Retinal pigment epithelial cell (primary cell): Measurements from ENCODE around the gene PAPOLB.

Experiments
- DNase-seq: peaks from one replicate; pipeline ENCODE4 v3.0.0-alpha.2; 2010; ENCODE audit warnings: low read depth
- H3K4me3 ChIP-seq: 2 replicates; pipeline ENCODE4 v1.5.1; 2011; ENCODE audit warnings: mild to moderate bottlenecking, low read length, control low read depth, moderate library complexity
- TF ChIP-seq, protein P1 (sequence below): conservative IDR thresholded peaks from 2 replicates; pipeline ENCODE4 v1.5.1; 2011; ENCODE audit warnings: low read depth, low read length, control low read depth, inconsistent platforms

PAPOLB gene

DNA sequence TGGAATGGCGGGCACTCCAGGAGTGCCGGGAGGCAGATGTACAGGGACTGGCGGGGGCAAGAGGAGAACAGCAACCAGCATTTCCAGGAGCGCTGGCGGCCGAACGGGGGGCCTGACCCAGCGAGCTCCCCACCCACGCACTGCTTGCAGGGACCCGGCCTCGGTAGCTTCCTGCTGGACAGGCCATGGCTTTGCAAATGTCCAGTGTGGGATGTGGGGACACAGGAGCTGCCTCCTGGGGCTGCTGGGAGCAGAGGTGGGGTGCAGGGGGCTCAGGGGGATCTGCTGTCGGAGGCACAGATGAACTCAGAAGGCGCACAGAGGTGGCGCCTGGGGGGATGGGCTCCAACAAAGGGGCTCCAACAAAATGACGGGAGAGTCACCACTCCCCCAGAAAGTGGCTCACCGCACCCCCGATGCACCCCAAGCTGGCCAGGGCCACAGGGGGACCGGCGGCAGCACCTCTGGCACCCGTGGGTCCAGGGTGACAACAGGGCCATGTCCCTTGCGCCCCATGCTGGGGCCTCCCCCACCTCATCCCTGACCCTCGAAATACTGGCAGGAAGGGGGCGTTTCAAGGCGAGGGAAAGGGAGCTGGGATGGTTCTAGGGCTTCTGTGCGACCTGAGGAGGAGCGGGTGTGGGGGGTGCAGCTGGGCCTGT is 45.3 kb downstream of the PAPOLB start:
- no peak for DNase-seq
- TF ChIP-seq, protein P1, sequence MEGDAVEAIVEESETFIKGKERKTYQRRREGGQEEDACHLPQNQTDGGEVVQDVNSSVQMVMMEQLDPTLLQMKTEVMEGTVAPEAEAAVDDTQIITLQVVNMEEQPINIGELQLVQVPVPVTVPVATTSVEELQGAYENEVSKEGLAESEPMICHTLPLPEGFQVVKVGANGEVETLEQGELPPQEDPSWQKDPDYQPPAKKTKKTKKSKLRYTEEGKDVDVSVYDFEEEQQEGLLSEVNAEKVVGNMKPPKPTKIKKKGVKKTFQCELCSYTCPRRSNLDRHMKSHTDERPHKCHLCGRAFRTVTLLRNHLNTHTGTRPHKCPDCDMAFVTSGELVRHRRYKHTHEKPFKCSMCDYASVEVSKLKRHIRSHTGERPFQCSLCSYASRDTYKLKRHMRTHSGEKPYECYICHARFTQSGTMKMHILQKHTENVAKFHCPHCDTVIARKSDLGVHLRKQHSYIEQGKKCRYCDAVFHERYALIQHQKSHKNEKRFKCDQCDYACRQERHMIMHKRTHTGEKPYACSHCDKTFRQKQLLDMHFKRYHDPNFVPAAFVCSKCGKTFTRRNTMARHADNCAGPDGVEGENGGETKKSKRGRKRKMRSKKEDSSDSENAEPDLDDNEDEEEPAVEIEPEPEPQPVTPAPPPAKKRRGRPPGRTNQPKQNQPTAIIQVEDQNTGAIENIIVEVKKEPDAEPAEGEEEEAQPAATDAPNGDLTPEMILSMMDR = no peak
- no peak overlapping the region for H3K4me3 ChIP-seq

DNA sequence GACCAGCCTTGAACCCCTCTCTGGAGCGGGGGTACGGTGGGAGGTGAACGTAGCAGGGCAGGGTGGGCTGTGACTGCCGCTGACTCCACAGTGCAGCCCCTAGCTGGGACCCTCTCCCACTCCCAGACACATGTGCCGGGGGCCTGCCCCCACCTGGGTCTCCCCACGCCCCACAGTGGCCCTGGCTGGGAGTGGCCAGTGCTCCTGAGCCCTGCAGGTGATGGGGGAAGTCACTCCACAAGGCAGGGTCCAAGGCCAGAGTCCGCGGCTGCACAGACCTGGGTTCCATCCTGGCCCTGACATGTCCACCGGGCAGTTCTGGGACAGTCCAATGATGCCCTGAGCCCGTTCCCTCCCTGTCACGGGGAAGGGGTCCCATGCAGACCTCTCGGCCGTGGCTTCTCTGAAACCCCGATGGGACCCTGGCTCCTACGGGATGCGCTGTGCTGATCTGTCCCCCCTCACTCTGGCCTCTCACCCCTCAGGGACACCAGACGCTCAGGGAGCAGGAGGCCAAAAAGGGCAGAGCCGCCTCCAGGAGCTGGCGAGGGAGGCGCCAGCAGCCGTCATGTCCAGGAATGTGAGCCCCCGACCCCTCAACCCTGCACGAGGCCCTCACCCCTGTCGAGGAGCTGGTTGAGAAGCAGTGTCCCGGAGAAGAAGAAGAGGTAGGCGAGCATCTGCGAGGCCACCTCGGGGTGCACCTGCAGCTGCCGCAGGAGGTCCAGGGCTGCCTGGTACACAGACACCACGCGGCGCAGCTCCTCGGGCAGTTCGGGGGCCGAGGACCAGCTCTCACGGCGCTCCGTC is 46.0 kb downstream of the PAPOLB start:
- H3K4me3 ChIP-seq = no peak overlapping the region
- DNase-seq = no peak
- TF ChIP-seq, protein P1 = no peak

DNA sequence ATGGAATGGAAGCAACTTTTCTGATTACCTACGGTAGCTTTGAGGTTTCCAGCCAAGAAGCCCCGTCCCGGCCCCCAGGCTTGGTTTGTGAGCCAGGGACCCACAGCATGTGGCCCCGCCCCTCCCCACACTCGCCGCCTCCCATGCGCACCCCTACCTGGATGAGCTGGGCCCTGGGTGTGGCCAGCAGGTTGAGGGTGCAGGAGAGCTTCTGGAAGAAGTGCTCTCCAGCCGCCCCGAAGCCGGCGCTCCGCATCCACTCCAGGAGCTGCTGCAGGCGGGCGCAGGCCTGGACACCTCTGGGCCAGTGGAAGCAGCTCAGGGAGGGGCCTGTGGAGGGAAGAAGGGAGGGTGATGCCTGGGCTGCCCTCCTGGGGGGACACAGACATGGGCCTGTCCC is 46.7 kb downstream of the PAPOLB start:
- H3K4me3 ChIP-seq = no peak overlapping the region
- DNase-seq = no peak
- TF ChIP-seq, protein P1 = no peak

DNA sequence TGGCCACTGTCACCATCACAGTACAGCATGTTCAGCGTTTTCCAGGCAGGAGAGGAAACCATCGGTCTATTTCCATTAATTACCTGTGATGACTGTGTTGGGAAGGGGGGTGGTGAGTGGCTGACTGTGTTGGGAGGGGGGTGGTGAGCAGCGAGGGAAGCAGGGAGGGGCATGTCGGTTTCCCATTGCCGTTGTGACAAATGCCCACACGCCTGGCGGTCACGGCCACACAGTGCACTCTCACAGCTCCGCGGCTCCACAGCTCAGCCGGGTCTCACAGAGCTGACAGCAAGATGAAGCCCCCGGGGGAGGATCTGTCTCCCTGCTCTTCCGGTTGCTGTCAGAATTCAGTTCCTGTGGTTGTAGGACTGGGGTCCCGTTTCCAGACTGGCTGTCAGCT is 47.4 kb downstream of the PAPOLB start:
- no peak for DNase-seq
- TF ChIP-seq, protein P1 = no peak
- no peak overlapping the region for H3K4me3 ChIP-seq

DNA sequence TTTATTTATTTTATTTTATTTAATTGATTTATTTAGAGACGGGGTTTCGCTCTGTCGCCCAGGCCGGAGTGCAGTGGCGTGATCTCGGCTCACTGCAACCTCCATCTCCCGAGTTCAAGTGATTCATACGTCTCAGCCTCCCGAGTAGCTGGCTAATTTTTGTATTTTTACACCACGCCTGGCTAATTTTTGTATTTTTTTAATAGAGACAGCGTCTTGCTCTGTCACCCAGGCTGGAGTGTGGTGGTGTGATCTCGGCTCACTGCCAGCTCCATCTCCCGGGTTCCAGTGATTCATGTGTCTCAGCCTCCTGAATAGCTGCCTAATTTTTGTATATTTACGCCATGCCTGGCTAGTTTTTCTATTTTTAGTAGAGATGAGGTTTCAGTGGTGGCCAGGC is 52.2 kb downstream of the PAPOLB start:
- no peak for DNase-seq
- TF ChIP-seq, protein P1 = no peak
- no peak overlapping the region for H3K4me3 ChIP-seq

DNA sequence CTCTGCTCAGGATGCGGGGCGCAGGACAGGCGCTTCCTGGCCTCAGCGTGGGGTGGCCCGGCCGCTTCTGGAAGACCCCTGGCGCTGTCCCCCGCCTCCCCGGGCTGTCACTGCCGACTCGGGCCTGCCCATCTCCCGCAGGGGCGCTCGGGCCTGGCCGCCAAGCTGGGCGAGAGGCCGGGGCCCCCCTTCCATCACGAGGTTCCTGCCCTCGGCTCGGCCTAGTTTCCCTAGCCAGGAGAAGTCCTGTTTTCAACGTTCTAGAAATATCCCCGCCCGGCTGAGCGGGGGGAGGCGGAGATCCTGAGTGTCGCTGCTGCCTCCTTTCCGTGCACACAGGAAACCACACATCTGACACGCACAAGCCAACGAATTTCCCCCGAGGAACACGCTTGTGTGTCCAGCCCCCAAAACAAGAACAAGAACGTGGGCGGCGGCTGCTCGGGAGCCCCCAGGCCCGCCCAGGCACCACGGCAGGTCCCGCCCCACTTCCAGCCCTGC is 52.7 kb downstream of the PAPOLB start:
- no peak overlapping the region for H3K4me3 ChIP-seq
- TF ChIP-seq, protein P1 = no peak
- DNase-seq = no peak
